Measurements from ENCODE around the gene CEP164.

CEP164 gene

GRCh38 chr11:117281869-117282268, 45.8 kb upstream of the CEP164 start:
- H3K36me3 ChIP-seq (replicated peaks in 1 of 2; ENCODE audit: control insufficient read depth in 2 of 2, insufficient read depth in 2 of 2, low read length in 2 of 2): peaks cover 29 to 79% of the 10 kb centered on the region in 2 donors

GRCh38 chr11:117282956-117283355, 44.7 kb upstream of the CEP164 start:
- no peak overlapping the region for H2AFZ ChIP-seq (ENCODE audit: low read length)
- no peak overlapping the region for H4K91ac ChIP-seq (ENCODE audit: low read depth, low read length, poor library complexity)
- no peaks in the 10 kb centered on the region for H3K4me1 ChIP-seq (ENCODE audit: control insufficient read depth in 2 of 2, insufficient read depth in 1 of 2, low read depth in 1 of 2, low read length in 2 of 2)
- no peak overlapping the region for H3K14ac ChIP-seq (ENCODE audit: low read length)
- peaks cover 2% of the 10 kb centered on the region for H3K79me1 ChIP-seq (ENCODE audit: low read depth, low read length)
- H2BK15ac ChIP-seq (ENCODE audit: low read length): no peak overlapping the region
- H2AK5ac ChIP-seq (ENCODE audit: low read depth, low read length): no peak overlapping the region
- no peak for DNase-seq (ENCODE audit: low spot score)
- no peak overlapping the region for H2BK120ac ChIP-seq (ENCODE audit: low read depth, low read length)
- H3K9ac ChIP-seq (ENCODE audit: low read depth, low read length, poor library complexity): no peak overlapping the region
- no peak overlapping the region for H3K18ac ChIP-seq (ENCODE audit: low read length)
- no peak overlapping the region for H3K4me2 ChIP-seq (ENCODE audit: insufficient read depth, low read length, poor library complexity, severe bottlenecking)
- H3K9me3 ChIP-seq (replicated peaks in 1 of 2; ENCODE audit: control insufficient read depth in 2 of 2, insufficient read depth in 1 of 2, low read depth in 1 of 2, low read length in 2 of 2): no peaks in the 10 kb centered on the region
- H2BK12ac ChIP-seq (ENCODE audit: low read length): no peak overlapping the region
- H2BK5ac ChIP-seq (ENCODE audit: low read length): no peak overlapping the region
- no peak overlapping the region for H3K23ac ChIP-seq (ENCODE audit: low read depth, low read length, poor library complexity)
- H4K8ac ChIP-seq (ENCODE audit: low read depth, low read length): no peak overlapping the region
- no CpG with 5 or more reads among the region's 3 CpGs for WGBS, 2 donors (ENCODE audit: extremely low coverage in 2 of 2, insufficient read length in 2 of 2, insufficient replicate concordance in 1 of 2)
- no peak overlapping the region for H3K4me3 ChIP-seq (ENCODE audit: low read length in 2 of 2)
- H3K27ac ChIP-seq (replicated peaks; ENCODE audit: low read length): no peak overlapping the region
- H3K27me3 ChIP-seq (ENCODE audit: control insufficient read depth in 3 of 3, insufficient read depth in 3 of 3, low read depth in 1 of 3, low read length in 3 of 3): no peaks in the 10 kb centered on the region
- no peak overlapping the region for H3K4ac ChIP-seq (ENCODE audit: low read length)
- peaks cover 33 to 89% of the 10 kb centered on the region in 2 donors for H3K36me3 ChIP-seq (replicated peaks in 1 of 2; ENCODE audit: control insufficient read depth in 2 of 2, insufficient read depth in 2 of 2, low read length in 2 of 2)

More at GRCh38 chr11:117281869-117282268, 45.8 kb upstream of the CEP164 start:
- Histone ChIP-seq H3K4me2 (ENCODE audit: insufficient read depth, low read length, poor library complexity, severe bottlenecking) (no peak overlapping the region), H4K91ac (ENCODE audit: low read depth, low read length, poor library complexity) (no peak overlapping the region), H3K4ac (ENCODE audit: low read length) (no peak overlapping the region), H3K4me3 (ENCODE audit: low read length in 2 of 2) (no peak overlapping the region), H2BK15ac (ENCODE audit: low read length) (no peak overlapping the region), H3K23ac (ENCODE audit: low read depth, low read length, poor library complexity) (no peak overlapping the region), H3K18ac (ENCODE audit: low read length) (no peak overlapping the region), H3K27ac (replicated peaks; ENCODE audit: low read length) (no peak overlapping the region), H3K27me3 (ENCODE audit: control insufficient read depth in 3 of 3, insufficient read depth in 3 of 3, low read depth in 1 of 3, low read length in 3 of 3) (no peaks in the 10 kb centered on the region), H2BK5ac (ENCODE audit: low read length) (no peak overlapping the region), H3K79me1 (ENCODE audit: low read depth, low read length) (peaks cover 2% of the 10 kb centered on the region), H2AK5ac (ENCODE audit: low read depth, low read length) (no peak overlapping the region), H3K4me1 (ENCODE audit: control insufficient read depth in 2 of 2, insufficient read depth in 1 of 2, low read depth in 1 of 2, low read length in 2 of 2) (no peaks in the 10 kb centered on the region), H3K9ac (ENCODE audit: low read depth, low read length, poor library complexity) (no peak overlapping the region), H2BK12ac (ENCODE audit: low read length) (no peak overlapping the region), H3K9me3 (replicated peaks in 1 of 2; ENCODE audit: control insufficient read depth in 2 of 2, insufficient read depth in 1 of 2, low read depth in 1 of 2, low read length in 2 of 2) (no peaks in the 10 kb centered on the region), H4K8ac (ENCODE audit: low read depth, low read length) (no peak overlapping the region), H2BK120ac (ENCODE audit: low read depth, low read length) (no peak overlapping the region), H3K14ac (ENCODE audit: low read length) (no peak overlapping the region), H2AFZ (ENCODE audit: low read length) (no peak overlapping the region)
- no peak for DNase-seq (ENCODE audit: low spot score)
- WGBS, 2 donors (ENCODE audit: extremely low coverage in 2 of 2, insufficient read length in 2 of 2, insufficient replicate concordance in 1 of 2): no CpG with 5 or more reads among the region's 7 CpGs

- H3K4me3 ChIP-seq (ENCODE audit: low read length in 2 of 2): no peak overlapping the region
- no peaks in the 10 kb centered on the region for H3K9me3 ChIP-seq (replicated peaks in 1 of 2; ENCODE audit: control insufficient read depth in 2 of 2, insufficient read depth in 1 of 2, low read depth in 1 of 2, low read length in 2 of 2)
- no peaks in the 10 kb centered on the region for H3K4me1 ChIP-seq (ENCODE audit: control insufficient read depth in 2 of 2, insufficient read depth in 1 of 2, low read depth in 1 of 2, low read length in 2 of 2)
- no peak overlapping the region for H3K4me2 ChIP-seq (ENCODE audit: insufficient read depth, low read length, poor library complexity, severe bottlenecking)
- H3K27ac ChIP-seq (replicated peaks; ENCODE audit: low read length): no peak overlapping the region
- no peak overlapping the region for H3K14ac ChIP-seq (ENCODE audit: low read length)
- H3K79me1 ChIP-seq (ENCODE audit: low read depth, low read length): peaks cover 2% of the 10 kb centered on the region
- H2BK15ac ChIP-seq (ENCODE audit: low read length): no peak overlapping the region
- no peak overlapping the region for H2BK5ac ChIP-seq (ENCODE audit: low read length)
- DNase-seq (ENCODE audit: low spot score): no peak
- H2BK120ac ChIP-seq (ENCODE audit: low read depth, low read length): no peak overlapping the region
- no peak overlapping the region for H2AK5ac ChIP-seq (ENCODE audit: low read depth, low read length)
- H3K36me3 ChIP-seq (replicated peaks in 1 of 2; ENCODE audit: control insufficient read depth in 2 of 2, insufficient read depth in 2 of 2, low read length in 2 of 2): peaks cover 36 to 96% of the 10 kb centered on the region in 2 donors
- no peak overlapping the region for H3K4ac ChIP-seq (ENCODE audit: low read length)
- WGBS, 2 donors (ENCODE audit: extremely low coverage in 2 of 2, insufficient read length in 2 of 2, insufficient replicate concordance in 1 of 2): no CpG with 5 or more reads among the region's 2 CpGs
- H3K9ac ChIP-seq (ENCODE audit: low read depth, low read length, poor library complexity): no peak overlapping the region
- H3K18ac ChIP-seq (ENCODE audit: low read length): no peak overlapping the region
- no peak overlapping the region for H4K91ac ChIP-seq (ENCODE audit: low read depth, low read length, poor library complexity)
- H3K23ac ChIP-seq (ENCODE audit: low read depth, low read length, poor library complexity): no peak overlapping the region
- H4K8ac ChIP-seq (ENCODE audit: low read depth, low read length): no peak overlapping the region
- no peaks in the 10 kb centered on the region for H3K27me3 ChIP-seq (ENCODE audit: control insufficient read depth in 3 of 3, insufficient read depth in 3 of 3, low read depth in 1 of 3, low read length in 3 of 3)
- no peak overlapping the region for H2AFZ ChIP-seq (ENCODE audit: low read length)
- H2BK12ac ChIP-seq (ENCODE audit: low read length): no peak overlapping the region
These were observed 43.6 kb upstream of the CEP164 start for GRCh38 chr11:117284053-117284452.

- H3K4me3 ChIP-seq (ENCODE audit: low read length in 2 of 2): no peak overlapping the region
- H3K4ac ChIP-seq (ENCODE audit: low read length): no peak overlapping the region
- no peaks in the 10 kb centered on the region for H3K27me3 ChIP-seq (ENCODE audit: control insufficient read depth in 3 of 3, insufficient read depth in 3 of 3, low read depth in 1 of 3, low read length in 3 of 3)
- no peak overlapping the region for H2BK15ac ChIP-seq (ENCODE audit: low read length)
- H3K9ac ChIP-seq (ENCODE audit: low read depth, low read length, poor library complexity): no peak overlapping the region
- H3K14ac ChIP-seq (ENCODE audit: low read length): no peak overlapping the region
- H4K91ac ChIP-seq (ENCODE audit: low read depth, low read length, poor library complexity): no peak overlapping the region
- no peak overlapping the region for H2BK5ac ChIP-seq (ENCODE audit: low read length)
- peaks cover 2% of the 10 kb centered on the region for H3K79me1 ChIP-seq (ENCODE audit: low read depth, low read length)
- no peak overlapping the region for H3K23ac ChIP-seq (ENCODE audit: low read depth, low read length, poor library complexity)
- H2BK120ac ChIP-seq (ENCODE audit: low read depth, low read length): no peak overlapping the region
- peaks cover 50 to 99% of the 10 kb centered on the region in 2 donors for H3K36me3 ChIP-seq (replicated peaks in 1 of 2; ENCODE audit: control insufficient read depth in 2 of 2, insufficient read depth in 2 of 2, low read length in 2 of 2)
- H2BK12ac ChIP-seq (ENCODE audit: low read length): no peak overlapping the region
- H3K9me3 ChIP-seq (replicated peaks in 1 of 2; ENCODE audit: control insufficient read depth in 2 of 2, insufficient read depth in 1 of 2, low read depth in 1 of 2, low read length in 2 of 2): no peaks in the 10 kb centered on the region
- no peak overlapping the region for H3K4me2 ChIP-seq (ENCODE audit: insufficient read depth, low read length, poor library complexity, severe bottlenecking)
- H3K4me1 ChIP-seq (ENCODE audit: control insufficient read depth in 2 of 2, insufficient read depth in 1 of 2, low read depth in 1 of 2, low read length in 2 of 2): no peaks in the 10 kb centered on the region
- WGBS, 2 donors (ENCODE audit: extremely low coverage in 2 of 2, insufficient read length in 2 of 2, insufficient replicate concordance in 1 of 2): no CpG with 5 or more reads among the region's 2 CpGs
- H3K18ac ChIP-seq (ENCODE audit: low read length): no peak overlapping the region
- no peak overlapping the region for H2AK5ac ChIP-seq (ENCODE audit: low read depth, low read length)
- H3K27ac ChIP-seq (replicated peaks; ENCODE audit: low read length): no peak overlapping the region
- H2AFZ ChIP-seq (ENCODE audit: low read length): no peak overlapping the region
- H4K8ac ChIP-seq (ENCODE audit: low read depth, low read length): no peak overlapping the region
- DNase-seq (ENCODE audit: low spot score): no peak
These were observed 41.1 kb upstream of the CEP164 start for GRCh38 chr11:117286588-117286987.
